GM23338 (cell line): Measurements from ENCODE around the gene MKNK1. TPM values are rescaled to one million over a fixed set of nuclear protein-coding genes. Genes with fewer than 3 reads are reported as not detected.

Experiments
- ATAC-seq: fragments of 200-7000 bp; cut with Tn5 transposase; 3 replicates; pipeline ENCODE4 v1.9.1; 2020
- DNase-seq: peaks from one replicate; pipeline ENCODE4 v3.0.0-alpha.2; 2015; ENCODE audit warnings: low spot score
- H2AFZ ChIP-seq: fragments of 200-600 bp; sonication (generic); 2 replicates; pipeline ENCODE4 v1.8.0; 2016; ENCODE audit warnings: antibody characterized with exemption, mild to moderate bottlenecking, moderate library complexity
- H3F3A ChIP-seq: fragments of 200-600 bp; sonication (generic); replicated peaks from 2 replicates; pipeline ENCODE4 v1.8.0; 2017; ENCODE audit warnings: antibody characterized with exemption, mixed run types, low read depth
- H3K27ac ChIP-seq: fragments of 200-600 bp; sonication (generic); 2 replicates; pipeline ENCODE4 v1.6.1; 2016; ENCODE audit warnings: low read depth
- H3K27me3 ChIP-seq: fragments of 200-600 bp; sonication (generic); 2 replicates; pipeline ENCODE4 v1.8.0; 2016; ENCODE audit warnings: mild to moderate bottlenecking, mixed run types, moderate library complexity; ENCODE audit not compliant: insufficient read depth
- H3K36me3 ChIP-seq: fragments of 200-600 bp; sonication (generic); 2 replicates; pipeline ENCODE4 v1.8.0; 2016; ENCODE audit warnings: mild to moderate bottlenecking; ENCODE audit not compliant: insufficient read depth
- H3K4me1 ChIP-seq: fragments of 200-600 bp; sonication (generic); 2 replicates; pipeline ENCODE4 v1.8.0; 2016; ENCODE audit warnings: mild to moderate bottlenecking, moderate library complexity; ENCODE audit not compliant: insufficient read depth
- H3K4me2 ChIP-seq: fragments of 200-600 bp; sonication (generic); 2 replicates; pipeline ENCODE4 v1.7.1; 2017; ENCODE audit warnings: mixed run types
- H3K4me3 ChIP-seq: fragments of 200-600 bp; sonication (generic); 2 replicates; pipeline ENCODE4 v1.6.1; 2016; ENCODE audit warnings: mixed run types
- H3K79me2 ChIP-seq: fragments of 200-600 bp; sonication (generic); replicated peaks from 2 replicates; pipeline ENCODE4 v1.8.0; 2017; ENCODE audit warnings: mild to moderate bottlenecking; ENCODE audit not compliant: insufficient read depth
- H3K9me2 ChIP-seq: fragments of 200-600 bp; sonication (generic); 2 replicates; pipeline ENCODE4 v1.8.0; 2017; ENCODE audit not compliant: insufficient read depth
- H4K20me1 ChIP-seq: fragments of 200-600 bp; sonication (generic); replicated peaks from 2 replicates; pipeline ENCODE4 v1.8.0; 2017; ENCODE audit warnings: mild to moderate bottlenecking; ENCODE audit not compliant: insufficient read depth
- H3K27ac Mint-ChIP-seq: 2 replicates; pipeline ENCODE4 v1.8.0; 2020; ENCODE audit warnings: inconsistent platforms, mild to moderate bottlenecking, moderate library complexity, mixed read lengths
- H3K27me3 Mint-ChIP-seq: 3 replicates; pipeline ENCODE4 v1.8.0; 2022; ENCODE audit warnings: low read depth, mild to moderate bottlenecking, moderate library complexity, mixed read lengths, inconsistent platforms; ENCODE audit not compliant: insufficient read depth, poor library complexity
- H3K36me3 Mint-ChIP-seq: 3 replicates; pipeline ENCODE4 v1.8.0; 2021; ENCODE audit warnings: low read depth, mild to moderate bottlenecking, inconsistent platforms, moderate library complexity, mixed read lengths
- H3K4me1 Mint-ChIP-seq: 3 replicates; pipeline ENCODE4 v1.8.0; 2020; ENCODE audit warnings: mild to moderate bottlenecking, inconsistent platforms, mixed read lengths
- H3K4me3 Mint-ChIP-seq: 3 replicates; pipeline ENCODE4 v1.8.0; 2021; ENCODE audit warnings: moderate library complexity, mild to moderate bottlenecking, inconsistent platforms, mixed read lengths
- H3K9me3 Mint-ChIP-seq: 3 replicates; pipeline ENCODE4 v1.8.0; 2020; ENCODE audit warnings: moderate library complexity, mild to moderate bottlenecking, inconsistent platforms, mixed read lengths
- CREB1 ChIP-seq: fragments of 250-450 bp; sonication (Bioruptor Pico); IDR thresholded peaks from 2 replicates; pipeline ENCODE4 v1.5.0; 2020; ENCODE audit warnings: low read depth, mild to moderate bottlenecking, moderate library complexity
- EZH2 ChIP-seq: fragments of 200-600 bp; sonication (generic); IDR thresholded peaks from one replicate; pipeline ENCODE4 v1.8.0; 2017; ENCODE audit warnings: antibody characterized with exemption, mild to moderate bottlenecking, low read depth; ENCODE audit not compliant: unreplicated experiment
- EZH2phosphoT487 ChIP-seq: fragments of 200-600 bp; sonication (generic); IDR thresholded peaks from one replicate; pipeline ENCODE4 v1.8.1; 2018; ENCODE audit warnings: antibody characterized with exemption; ENCODE audit not compliant: unreplicated experiment
- JUNB ChIP-seq: IDR thresholded peaks from one replicate; pipeline ENCODE4 v1.6.1; 2016; ENCODE audit warnings: antibody characterized with exemption; ENCODE audit not compliant: unreplicated experiment
- NANOG ChIP-seq: IDR thresholded peaks from 2 replicates; pipeline ENCODE4 v1.6.1; 2016; ENCODE audit warnings: antibody characterized with exemption, borderline replicate concordance
- POLR2AphosphoS5 ChIP-seq: IDR thresholded peaks from 2 replicates; pipeline ENCODE4 v1.6.1; 2016; ENCODE audit warnings: antibody characterized with exemption, low read depth
- REST ChIP-seq: IDR thresholded peaks from one replicate; pipeline ENCODE4 v1.6.1; 2018; ENCODE audit warnings: antibody characterized with exemption; ENCODE audit not compliant: unreplicated experiment
- STAT1 ChIP-seq: IDR thresholded peaks from one replicate; pipeline ENCODE4 v1.6.1; 2016; ENCODE audit warnings: antibody characterized with exemption; ENCODE audit not compliant: unreplicated experiment
- ZNF114 ChIP-seq: fragments of 250-450 bp; sonication (Bioruptor Pico); IDR thresholded peaks from 2 replicates; pipeline ENCODE4 v1.5.0; 2020; ENCODE audit warnings: mild to moderate bottlenecking, moderate library complexity
- ZNF331 ChIP-seq: fragments of 250-450 bp; sonication (Bioruptor Pico); IDR thresholded peaks from 2 replicates; pipeline ENCODE4 v1.5.0; 2020; ENCODE audit warnings: low read depth, mild to moderate bottlenecking, moderate library complexity
- ZNF462 ChIP-seq: fragments of 250-450 bp; sonication (Bioruptor Pico); IDR thresholded peaks from 2 replicates; pipeline ENCODE4 v1.5.0; 2020; ENCODE audit warnings: mild to moderate bottlenecking, moderate library complexity
- polyA plus RNA-seq: library from polyadenylated mRNA; unstranded; fragments of >200 nt; fragmentation: Nextera tagmentation; extraction: Ambion mirVana; gene quantifications from 2 replicates; pipeline ENCODE4 v1.2.1, GENCODE V29; 2016
- total RNA-seq: library from RNA; depleted of rRNA; stranded (reverse); fragments of >200 nt; shearing (Covaris generic); gene quantifications from 2 replicates; pipeline ENCODE4 v1.2.3, GENCODE V29; 2014

Gene MKNK1
- total and polyA plus RNA-seq, 2 experiments from 2014 or later, result 11.8 to 20.5 TPM

- no peak for TF ChIP-seq ZNF114
- TF ChIP-seq EZH2, result no peak
- no peak for TF ChIP-seq JUNB
- no peak for TF ChIP-seq EZH2phosphoT487
- TF ChIP-seq POLR2AphosphoS5, result no peak
- no peak for TF ChIP-seq ZNF331 (CRISPR knock-in tag)
Observed at GRCh38 chr1:46645815-46646214, 41.7 kb upstream of the MKNK1 start (continued).

GRCh38 chr1:46643368-46643775 lies 39.3 kb upstream of the MKNK1 start:
- DNase-seq (no peak), ATAC-seq (no peak)
- Histone ChIP-seq H3K27me3 (no peaks in the 10 kb centered on the region), H3K27ac (no peak overlapping the region), H3K4me3 (no peak overlapping the region), H3K4me2 (no peak overlapping the region), H3K4me1 (no peaks in the 10 kb centered on the region), H3K9me2 (no peaks in the 10 kb centered on the region), H3F3A (no peaks in the 10 kb centered on the region), H3K36me3 (peaks cover 4% of the 10 kb centered on the region; the same call in 1 of the 2 replicates), H4K20me1 (no peaks in the 10 kb centered on the region; the same call in 1 of the 2 replicates), H2AFZ (no peak overlapping the region), H3K79me2 (no peaks in the 10 kb centered on the region)
- Mint-ChIP-seq H3K4me3 (no peak overlapping the region), H3K27me3 (no peaks in the 10 kb centered on the region), H3K27ac (no peak overlapping the region), H3K4me1 (no peaks in the 10 kb centered on the region), H3K36me3 (peaks cover 15% of the 10 kb centered on the region; the same call in 2 of the 3 replicates), H3K9me3 (no peaks in the 10 kb centered on the region)
- no peak for TF ChIP-seq ZNF114

GRCh38 chr1:46642115-46642680 lies 38.1 kb upstream of the MKNK1 start:
- H3K27me3 ChIP-seq, result no peaks in the 10 kb centered on the region
- ATAC-seq, result no peak
- Mint-ChIP-seq H3K4me3 (no peak overlapping the region), H3K27me3 (no peaks in the 10 kb centered on the region), H3K9me3 (no peaks in the 10 kb centered on the region), H3K4me1 (no peaks in the 10 kb centered on the region), H3K27ac (no peak overlapping the region), H3K36me3 (peaks cover 5% of the 10 kb centered on the region; the same call in 2 of the 3 replicates)
- no peak for DNase-seq
- H3K4me2 ChIP-seq, result no peak overlapping the region
- H3K9me2 ChIP-seq, result no peaks in the 10 kb centered on the region
- H2AFZ ChIP-seq, result no peak overlapping the region
- H4K20me1 ChIP-seq, result no peaks in the 10 kb centered on the region; the same call in 1 of the 2 replicates
- H3K79me2 ChIP-seq, result no peaks in the 10 kb centered on the region
- H3K36me3 ChIP-seq, result peaks cover under 1% of the 10 kb centered on the region; the same call in 1 of the 2 replicates
- no peak for TF ChIP-seq STAT1
- TF ChIP-seq JUNB, result no peak
- no peak for TF ChIP-seq EZH2
- TF ChIP-seq ZNF462 (CRISPR knock-in tag), result no peak
- TF ChIP-seq POLR2AphosphoS5, result no peak
- no peak for TF ChIP-seq CREB1 (CRISPR knock-in tag)
- no peak for TF ChIP-seq REST
- no peak for TF ChIP-seq ZNF114
- TF ChIP-seq NANOG, result no peak
- no peak overlapping the region for H3K4me3 ChIP-seq
- H3K27ac ChIP-seq, result no peak overlapping the region
- H3K4me1 ChIP-seq, result no peaks in the 10 kb centered on the region
- no peaks in the 10 kb centered on the region for H3F3A ChIP-seq
